ENCODE results near the gene KLK8.

The KLK8 gene

DNA sequence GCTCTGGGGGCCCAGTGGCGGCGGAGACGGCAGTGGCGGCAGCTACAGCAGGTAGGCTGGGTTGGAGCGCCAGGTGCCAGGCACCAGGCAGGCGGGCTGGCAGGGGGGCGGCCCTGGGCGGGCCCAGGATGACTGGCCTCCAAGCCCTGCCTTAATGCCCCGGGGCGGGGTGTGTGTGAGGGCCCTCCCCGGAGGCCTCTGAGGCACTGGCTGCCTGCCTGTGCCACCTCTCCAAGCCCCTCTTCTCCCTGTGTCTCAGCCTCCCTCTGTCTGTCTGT lies 25.1 kb upstream of the KLK8 start, which contains the start of gene KLK11:
TSS of gene KLK11 (minus strand) at position 63 of the 278 bp plus-strand sequence. CDS start 985 bp downstream, outside the sequence.
- TF ChIP-seq, protein P1, sequence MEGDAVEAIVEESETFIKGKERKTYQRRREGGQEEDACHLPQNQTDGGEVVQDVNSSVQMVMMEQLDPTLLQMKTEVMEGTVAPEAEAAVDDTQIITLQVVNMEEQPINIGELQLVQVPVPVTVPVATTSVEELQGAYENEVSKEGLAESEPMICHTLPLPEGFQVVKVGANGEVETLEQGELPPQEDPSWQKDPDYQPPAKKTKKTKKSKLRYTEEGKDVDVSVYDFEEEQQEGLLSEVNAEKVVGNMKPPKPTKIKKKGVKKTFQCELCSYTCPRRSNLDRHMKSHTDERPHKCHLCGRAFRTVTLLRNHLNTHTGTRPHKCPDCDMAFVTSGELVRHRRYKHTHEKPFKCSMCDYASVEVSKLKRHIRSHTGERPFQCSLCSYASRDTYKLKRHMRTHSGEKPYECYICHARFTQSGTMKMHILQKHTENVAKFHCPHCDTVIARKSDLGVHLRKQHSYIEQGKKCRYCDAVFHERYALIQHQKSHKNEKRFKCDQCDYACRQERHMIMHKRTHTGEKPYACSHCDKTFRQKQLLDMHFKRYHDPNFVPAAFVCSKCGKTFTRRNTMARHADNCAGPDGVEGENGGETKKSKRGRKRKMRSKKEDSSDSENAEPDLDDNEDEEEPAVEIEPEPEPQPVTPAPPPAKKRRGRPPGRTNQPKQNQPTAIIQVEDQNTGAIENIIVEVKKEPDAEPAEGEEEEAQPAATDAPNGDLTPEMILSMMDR (IDR thresholded peaks at IDR 0.05; ENCODE audit: low read depth, low read length, missing control alignments) = no peak
- in situ Hi-C loops (cut with HindIII; ENCODE audit: low sequenced_read_pairs) = no loop called here
- no peak for DNase-seq (ENCODE audit: low read depth)
- no peak within 1 kb of the TSS for H3K4me3 ChIP-seq (ENCODE audit: low read depth, low read length)

DNA sequence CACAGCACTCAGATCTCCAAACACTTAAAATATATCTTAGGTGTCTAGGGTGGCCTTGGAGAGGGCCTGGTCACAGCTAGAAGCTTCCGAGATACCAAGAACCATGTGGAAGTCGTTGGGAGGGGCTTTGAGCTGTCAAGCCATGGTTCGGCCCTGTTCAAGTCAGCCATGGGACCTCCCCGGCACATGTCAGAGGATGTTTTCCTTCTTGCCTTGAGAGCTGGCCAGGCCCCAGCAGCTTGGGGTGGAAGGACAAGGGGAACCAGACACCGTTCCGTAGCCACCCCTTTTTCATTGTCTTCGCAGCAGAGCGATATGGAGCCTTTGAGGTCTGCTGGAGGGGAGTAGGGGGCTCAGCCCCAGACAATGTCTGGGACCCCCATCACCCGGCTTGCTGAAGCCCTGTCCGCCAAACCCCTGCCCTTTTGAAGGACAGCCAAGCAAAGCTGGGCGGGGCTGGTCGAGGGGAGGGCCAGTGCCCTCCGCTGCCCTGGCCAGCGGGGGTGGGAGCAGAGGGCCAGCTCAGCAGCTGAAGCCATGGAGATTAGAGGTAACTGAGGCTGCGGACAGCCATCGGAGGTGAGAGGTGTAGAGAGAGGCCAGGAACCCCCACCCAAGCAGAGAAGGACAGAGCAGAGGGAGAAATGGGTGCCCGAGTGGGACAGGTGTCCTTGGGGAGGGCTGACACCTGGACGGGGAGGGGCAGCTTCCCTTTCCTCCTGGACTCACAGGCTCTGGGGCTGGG lies 24.6 kb upstream of the KLK8 start:
- in situ Hi-C loops (cut with HindIII; ENCODE audit: low sequenced_read_pairs) = no loop called here
- H3K4me3 ChIP-seq (ENCODE audit: low read depth, low read length) = no peak overlapping the region
- no peak for DNase-seq (ENCODE audit: low read depth)
- TF ChIP-seq, protein P1 (IDR thresholded peaks at IDR 0.05; ENCODE audit: low read depth, low read length, missing control alignments) = no peak

DNA sequence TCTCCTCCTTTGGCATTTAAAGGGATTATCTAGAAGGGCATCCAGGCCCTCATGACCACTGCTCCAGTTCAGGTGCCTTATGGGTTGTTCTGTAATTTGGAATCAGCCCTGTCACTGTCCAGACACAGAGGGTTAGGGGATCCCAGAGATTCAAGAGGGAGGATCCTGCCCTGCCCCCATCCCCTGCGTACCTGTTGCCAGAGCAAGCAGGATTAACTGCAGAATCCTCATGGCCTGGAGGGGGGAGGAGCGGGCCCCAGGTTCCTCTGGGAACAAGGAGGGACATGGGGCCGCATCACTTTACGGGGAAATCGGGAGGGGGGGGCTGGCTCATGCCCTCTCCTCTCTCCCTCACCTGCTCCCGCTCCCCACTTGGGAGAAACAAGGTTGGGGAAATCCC lies 24.0 kb upstream of the KLK8 start:
- TF ChIP-seq, protein P1 (IDR thresholded peaks at IDR 0.05; ENCODE audit: low read depth, low read length, missing control alignments) = no peak
- no peak for DNase-seq (ENCODE audit: low read depth)
- in situ Hi-C loops (cut with HindIII; ENCODE audit: low sequenced_read_pairs) = no loop called here
- no peak overlapping the region for H3K4me3 ChIP-seq (ENCODE audit: low read depth, low read length)

DNA sequence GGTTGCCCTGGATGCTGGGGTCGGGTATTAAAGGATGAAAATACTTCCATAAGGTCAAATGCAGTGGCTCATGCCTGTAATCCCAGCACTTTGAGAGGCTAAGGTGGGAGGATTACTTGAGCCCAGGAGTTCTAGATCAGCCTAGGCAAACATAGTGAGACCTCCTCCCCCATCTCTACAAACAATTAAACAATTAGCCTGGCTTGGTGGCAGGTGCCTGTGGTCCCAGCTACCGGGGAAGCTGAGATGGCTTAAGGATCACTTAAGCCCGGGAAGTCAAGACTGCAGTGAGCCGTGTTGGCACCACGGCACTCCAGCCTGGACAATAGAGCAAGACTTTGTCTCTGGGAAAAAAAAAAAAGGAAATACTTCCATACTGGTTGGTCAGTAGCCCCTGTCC lies 23.5 kb upstream of the KLK8 start:
- in situ Hi-C loops (cut with HindIII; ENCODE audit: low sequenced_read_pairs) = no loop called here
- TF ChIP-seq, protein P1 (IDR thresholded peaks at IDR 0.05; ENCODE audit: low read depth, low read length, missing control alignments) = no peak
- H3K4me3 ChIP-seq (ENCODE audit: low read depth, low read length) = no peak overlapping the region
- DNase-seq (ENCODE audit: low read depth) = no peak

DNA sequence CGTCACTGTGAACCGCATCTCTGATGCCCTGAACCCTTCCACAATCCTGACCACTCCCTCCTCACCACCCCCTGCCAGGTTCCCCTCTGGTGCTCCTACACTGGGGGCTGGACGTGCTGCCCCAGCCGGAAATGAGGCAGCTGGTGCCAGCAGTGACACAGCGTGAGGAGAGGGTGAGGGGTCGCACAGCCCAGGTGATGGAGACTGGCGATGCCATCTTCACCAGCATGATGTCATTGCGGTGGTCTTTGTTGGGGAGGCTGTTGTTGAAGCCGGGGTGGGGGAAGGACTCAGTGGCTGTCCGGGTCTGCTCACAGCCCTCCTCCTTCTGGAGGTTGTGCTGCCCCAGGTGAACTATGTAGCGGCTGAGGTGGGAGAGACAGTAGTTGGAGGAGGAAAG lies 22.5 kb upstream of the KLK8 start:
- DNase-seq (ENCODE audit: low read depth) = no peak
- TF ChIP-seq, protein P1 (IDR thresholded peaks at IDR 0.05; ENCODE audit: low read depth, low read length, missing control alignments) = no peak
- in situ Hi-C loops (cut with HindIII; ENCODE audit: low sequenced_read_pairs) = no loop called here
- H3K4me3 ChIP-seq (ENCODE audit: low read depth, low read length) = no peak overlapping the region

DNA sequence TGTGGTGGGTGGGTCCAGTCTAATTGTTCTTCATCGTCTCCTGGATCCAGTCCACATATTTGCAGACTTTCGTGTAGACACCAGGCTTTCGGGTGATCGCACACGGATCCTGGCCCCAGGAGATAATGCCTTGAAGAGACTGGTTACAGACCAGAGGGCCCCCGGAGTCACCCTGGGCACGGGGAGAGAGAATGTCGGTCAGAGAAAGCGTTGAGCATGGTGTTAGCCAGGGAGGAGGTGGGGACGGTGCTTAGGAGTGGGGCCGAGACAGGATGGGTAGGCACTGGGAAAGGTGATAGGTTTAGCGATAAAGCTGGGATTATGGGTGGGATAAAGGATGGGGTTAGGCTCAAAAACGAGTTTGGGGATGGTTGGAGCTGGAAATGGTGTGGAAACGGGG lies 21.1 kb upstream of the KLK8 start:
- TF ChIP-seq, protein P1 (IDR thresholded peaks at IDR 0.05; ENCODE audit: low read depth, low read length, missing control alignments) = no peak
- in situ Hi-C loops (cut with HindIII; ENCODE audit: low sequenced_read_pairs) = no loop called here
- H3K4me3 ChIP-seq (ENCODE audit: low read depth, low read length) = no peak overlapping the region
- no peak for DNase-seq (ENCODE audit: low read depth)
